HG03175 (cell line): ENCODE measurements around the gene TICAM1.
A peak's percentile ranks its signal among the peaks of the same experiment; 100 is the strongest.
"Not testable (repeated sequence)": the region's sequence is repeated elsewhere in the genome, so short reads cannot be mapped to it uniquely, and the experiment has no call there.

Experiments used
- ATAC-seq: cut with Tn5 transposase; IDR thresholded peaks from one replicate; pipeline ENCODE4 v1.9.1; 2021; ENCODE audit warnings: mild to moderate bottlenecking, moderate library complexity; ENCODE audit not compliant: unreplicated experiment

Gene TICAM1

DNA sequence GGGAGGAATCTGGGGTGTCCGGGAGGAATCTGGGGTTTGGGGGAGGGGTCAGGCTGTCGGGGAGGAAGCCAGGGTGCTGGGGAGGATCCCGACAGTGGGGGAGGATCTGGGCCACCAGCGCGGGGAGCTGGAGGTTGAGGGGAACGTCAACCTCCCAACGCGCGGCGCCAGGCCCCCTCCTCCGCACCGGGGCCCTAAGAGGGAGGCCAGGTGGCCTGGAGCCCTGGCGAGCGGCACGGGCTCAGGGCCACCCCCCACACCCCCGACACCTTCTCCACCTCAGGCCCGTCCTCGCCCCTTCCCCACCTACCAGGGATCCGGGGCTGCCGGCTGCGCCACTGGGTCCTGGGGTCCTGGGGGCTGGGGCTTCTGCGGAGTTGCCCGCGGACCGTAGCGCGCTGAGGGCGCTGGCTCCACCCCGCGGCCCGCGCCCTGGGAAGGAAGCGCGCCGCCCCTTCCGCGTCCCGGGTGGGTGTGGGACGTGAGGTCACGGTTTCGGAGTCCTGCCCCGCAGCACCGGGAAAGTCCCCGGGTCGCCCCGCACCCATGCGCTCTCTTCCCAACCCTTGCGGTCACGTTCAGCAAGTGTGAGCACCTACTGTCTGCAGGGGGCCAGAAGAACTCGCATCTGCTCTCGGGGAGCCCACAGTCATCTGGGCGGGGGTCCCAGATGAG is at the start of gene TICAM1:
TICAM1 (minus strand) TSS at position 409 of the 675 bp plus-strand sequence. CDS start 13,335 bp downstream, outside the sequence.
- peak; percentile 57 for ATAC-seq

DNA sequence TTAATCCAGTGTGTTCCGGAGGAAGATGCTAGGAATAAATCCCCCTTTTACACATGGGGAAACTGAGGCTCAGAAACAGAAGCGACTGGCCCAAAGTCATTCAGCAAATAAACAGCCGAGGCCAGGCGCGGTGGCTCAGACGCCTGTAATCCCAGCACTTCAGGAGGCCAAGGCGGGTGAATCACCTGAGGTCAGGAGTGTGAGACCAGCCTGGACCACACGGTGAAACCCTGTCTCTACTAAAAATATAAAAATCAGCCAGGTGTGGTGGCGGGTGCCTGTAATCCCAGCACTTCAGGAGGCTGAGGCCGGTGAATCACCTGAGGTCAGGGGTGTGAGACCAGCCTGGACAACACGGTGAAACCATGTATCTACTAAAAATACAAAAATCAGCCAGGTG is 47.5 kb upstream of the TICAM1 start:
- no peak for ATAC-seq

DNA sequence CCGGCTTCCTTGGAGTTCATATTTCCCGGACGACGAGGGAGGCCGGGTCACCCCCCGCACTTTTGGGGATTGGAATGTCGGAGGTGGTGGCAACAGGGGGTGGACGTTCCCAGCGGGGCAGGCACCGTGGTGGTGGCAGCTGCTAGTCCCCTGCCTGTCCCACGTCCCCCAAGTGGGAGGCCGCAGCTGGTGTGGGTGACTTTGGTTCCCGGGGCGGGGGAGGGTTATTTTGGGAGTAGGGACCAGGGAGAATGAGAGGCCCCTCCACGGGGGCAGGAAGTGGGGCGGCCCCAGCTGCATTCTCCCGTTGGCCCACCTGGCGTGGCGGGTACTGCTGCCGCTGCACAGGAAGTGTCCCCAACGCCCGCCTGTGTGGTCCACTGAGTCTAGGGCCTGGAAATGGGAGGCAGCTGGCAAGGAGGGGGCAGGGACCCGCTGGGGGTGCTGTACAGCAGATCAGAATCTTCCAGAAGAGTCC is 47.0 kb upstream of the TICAM1 start:
- ATAC-seq = no peak

- ATAC-seq = no peak
Measured at GRCh38 chr19:4877753-4878490, 46.4 kb upstream of the TICAM1 start.

- no peak for ATAC-seq
Measured at GRCh38 chr19:4873930-4874329, 42.4 kb upstream of the TICAM1 start.

- ATAC-seq = no peak
Measured at GRCh38 chr19:4871711-4872110, 40.2 kb upstream of the TICAM1 start.

DNA sequence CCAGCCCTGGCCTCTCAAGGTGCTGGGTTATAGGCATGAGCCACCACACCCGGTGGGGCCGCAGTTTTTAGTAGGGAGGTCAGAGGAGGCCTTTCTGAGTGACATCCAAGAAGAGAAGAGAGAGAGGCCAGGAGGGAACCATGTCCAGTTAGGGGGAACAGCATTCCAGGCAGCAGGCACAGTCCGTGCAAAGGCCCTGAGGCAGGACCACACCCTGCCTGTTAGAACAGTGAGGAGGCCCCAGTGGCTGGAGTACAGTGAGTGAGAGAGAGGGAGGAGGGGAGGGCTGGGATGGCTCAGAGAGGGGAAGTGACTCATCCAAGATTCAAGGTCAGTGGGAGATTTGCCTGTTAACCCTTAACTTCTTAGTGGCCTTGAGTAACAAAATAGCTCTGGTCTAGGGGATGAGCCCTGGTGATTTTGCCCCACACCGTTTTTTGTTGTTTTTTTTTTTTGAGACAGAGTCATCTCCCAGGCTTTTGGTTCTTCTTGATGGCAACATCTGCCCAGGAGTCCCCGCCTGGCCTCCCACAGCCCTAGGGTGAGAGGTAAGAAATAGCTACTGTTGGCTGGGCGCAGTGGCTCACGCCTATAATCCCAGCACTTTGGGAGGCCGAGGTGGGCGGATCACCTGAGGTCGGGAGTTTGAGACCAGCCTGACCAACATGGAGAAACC is 38.7 kb upstream of the TICAM1 start:
- ATAC-seq = no peak

DNA sequence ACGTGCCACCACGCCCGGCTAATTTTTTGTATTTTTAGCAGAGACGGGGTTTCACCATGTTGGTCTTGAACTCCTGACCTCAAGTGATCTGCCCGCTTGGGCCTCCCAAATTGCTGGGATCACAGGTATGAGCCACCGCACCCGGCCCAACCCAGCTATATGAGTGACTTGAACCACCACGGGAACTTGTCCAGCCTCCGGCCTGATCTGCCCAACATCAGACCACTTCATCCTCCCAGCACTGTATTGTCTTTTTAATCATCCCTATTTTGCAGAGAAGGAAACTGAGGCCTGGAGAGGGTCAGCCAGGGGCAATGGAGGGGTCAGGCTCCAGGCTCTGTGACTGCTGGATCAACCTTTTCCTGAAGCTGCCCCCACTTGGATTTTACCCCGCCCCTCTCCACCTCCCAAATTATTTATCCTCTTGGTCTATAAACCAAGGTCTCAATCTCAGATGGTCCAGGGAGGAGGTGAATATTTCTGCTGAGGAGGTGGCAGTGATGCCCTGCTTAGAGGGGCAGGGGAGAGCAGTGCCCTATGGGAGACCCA is 36.8 kb upstream of the TICAM1 start:
- no peak for ATAC-seq

GRCh38 chr19:4867534-4868285 is 36.2 kb upstream of the TICAM1 start, which contains the start of gene PLIN3:
PLIN3 (minus strand) TSS chr19:4867667; CDS start chr19:4861394, 6,273 bp downstream.
- peak; percentile 81 for ATAC-seq

DNA sequence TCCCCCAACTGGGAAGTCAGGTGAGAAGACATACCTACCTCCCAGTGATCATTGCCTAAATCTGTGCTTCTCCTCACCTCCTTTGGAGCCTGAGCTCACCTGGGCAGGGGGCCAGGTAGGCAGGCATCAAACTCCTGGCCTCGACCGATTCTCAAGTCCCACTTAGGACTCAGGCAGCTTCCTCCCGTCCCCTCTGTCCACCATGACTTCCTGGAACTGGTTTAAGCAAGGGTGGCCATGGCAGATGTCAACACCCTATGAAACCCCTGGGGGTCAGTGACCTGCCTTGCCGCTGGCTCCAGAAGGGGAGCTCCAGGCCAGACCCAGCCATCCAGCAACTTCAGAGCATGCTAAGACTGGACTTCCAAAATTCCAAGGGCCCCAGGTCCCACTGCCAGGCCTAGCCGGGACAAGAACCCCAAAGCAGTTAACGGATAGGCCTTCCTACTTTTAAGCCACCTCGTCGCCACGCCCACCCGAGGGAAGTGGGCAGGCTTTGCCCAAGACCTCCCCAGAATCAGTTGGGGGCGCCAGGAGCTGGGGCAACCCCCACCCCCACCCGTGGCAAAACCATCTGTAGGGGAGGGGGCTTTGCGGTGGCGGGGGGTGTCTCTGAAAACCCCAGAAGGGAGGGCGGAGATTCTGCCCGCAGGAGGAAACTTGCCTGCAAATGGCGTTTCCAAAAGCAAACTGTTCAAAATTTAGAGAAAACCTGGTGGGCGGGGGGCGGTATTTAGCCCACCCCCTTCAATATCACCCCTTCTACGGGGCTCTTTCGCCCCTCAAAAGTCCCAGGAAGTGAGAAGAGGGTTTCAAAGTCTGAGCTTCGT is 35.3 kb upstream of the TICAM1 start:
- no peak for ATAC-seq

DNA sequence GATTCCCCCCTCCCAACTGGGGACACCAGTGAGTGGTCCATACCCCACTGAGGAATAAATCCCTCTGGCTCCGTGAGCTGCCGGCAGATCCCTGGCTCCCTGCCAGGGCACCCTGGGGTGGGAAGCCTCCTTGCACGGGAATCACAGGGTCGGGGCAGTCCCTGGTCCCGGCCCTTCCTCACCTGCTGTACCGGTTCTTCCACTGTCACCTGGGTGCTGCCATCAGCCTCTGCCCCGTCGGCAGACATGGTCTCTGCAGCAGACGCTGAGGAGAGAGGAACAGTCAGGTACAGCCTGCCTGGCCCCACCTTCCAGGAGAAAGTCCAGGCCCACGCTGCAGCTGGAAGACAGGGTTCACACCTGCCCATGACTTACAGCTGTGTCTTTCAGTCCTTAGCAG is 29.6 kb upstream of the TICAM1 start:
- no peak for ATAC-seq

DNA sequence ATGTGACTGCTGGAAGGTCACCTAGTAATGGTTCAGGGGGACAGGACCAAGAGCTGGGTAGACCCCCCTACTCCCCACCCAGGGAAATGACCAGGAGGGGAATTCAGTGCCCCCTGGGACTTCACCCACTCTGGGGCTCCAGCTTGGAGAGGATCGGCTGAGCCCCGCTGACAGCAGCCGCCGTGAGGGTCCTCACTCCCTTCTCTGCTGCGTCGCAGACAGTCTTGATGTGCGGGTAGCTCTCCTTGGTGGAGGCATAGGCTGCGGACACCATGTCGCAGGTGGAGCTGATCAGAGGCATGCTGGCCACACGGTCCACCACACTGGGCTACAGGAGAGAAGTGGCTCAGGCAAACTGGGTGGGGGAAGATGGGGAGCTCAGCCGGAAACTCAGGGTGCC is 28.2 kb upstream of the TICAM1 start:
- no peak for ATAC-seq

DNA sequence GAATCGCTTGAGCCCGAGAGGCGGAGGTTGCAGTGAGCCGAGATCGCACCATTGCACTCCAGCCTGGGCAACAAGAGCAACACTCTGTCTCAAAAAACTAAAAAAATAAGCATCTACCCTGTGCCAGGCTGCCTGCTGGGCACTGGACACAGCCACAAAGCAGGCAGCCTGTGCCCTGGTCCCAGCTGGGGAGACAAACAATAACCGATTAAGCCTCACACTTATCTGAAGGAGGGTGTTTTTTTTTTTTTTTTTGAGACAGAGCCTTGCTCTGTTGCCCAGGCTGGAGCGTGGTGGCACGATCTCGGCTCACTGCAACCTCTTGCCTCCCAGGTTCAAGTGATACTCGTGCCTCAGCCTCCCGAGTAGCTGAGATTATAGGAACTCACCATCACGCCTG is 25.0 kb upstream of the TICAM1 start:
- not testable (repeated sequence) for ATAC-seq

- ATAC-seq = not testable (repeated sequence)
Measured at GRCh38 chr19:4853506-4853905, 22.0 kb upstream of the TICAM1 start.

DNA sequence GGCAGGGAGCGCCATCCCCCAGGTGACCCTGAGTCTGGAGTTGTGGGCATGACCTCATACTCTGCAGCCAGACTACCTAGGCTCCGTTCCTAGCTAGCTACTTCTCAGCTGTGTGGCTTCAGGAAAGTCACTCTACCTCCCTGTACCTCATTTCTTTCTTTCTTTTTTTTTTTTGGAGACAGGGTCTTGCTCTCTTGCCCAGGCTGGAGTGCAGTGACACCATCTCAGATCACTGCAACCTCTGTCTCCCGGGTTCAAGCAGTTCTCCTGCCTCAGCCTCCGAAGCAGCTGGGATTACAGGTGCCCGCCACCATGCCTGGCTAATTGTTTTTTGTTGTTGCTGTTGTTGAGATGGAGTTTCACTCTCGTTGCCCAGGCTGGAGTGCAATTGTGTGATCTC is 21.0 kb upstream of the TICAM1 start:
- ATAC-seq = no peak

- no peak for ATAC-seq
Measured at GRCh38 chr19:4851551-4852290, 20.2 kb upstream of the TICAM1 start.

- ATAC-seq = no peak
Measured at GRCh38 chr19:4849019-4849418, 17.5 kb upstream of the TICAM1 start.

DNA sequence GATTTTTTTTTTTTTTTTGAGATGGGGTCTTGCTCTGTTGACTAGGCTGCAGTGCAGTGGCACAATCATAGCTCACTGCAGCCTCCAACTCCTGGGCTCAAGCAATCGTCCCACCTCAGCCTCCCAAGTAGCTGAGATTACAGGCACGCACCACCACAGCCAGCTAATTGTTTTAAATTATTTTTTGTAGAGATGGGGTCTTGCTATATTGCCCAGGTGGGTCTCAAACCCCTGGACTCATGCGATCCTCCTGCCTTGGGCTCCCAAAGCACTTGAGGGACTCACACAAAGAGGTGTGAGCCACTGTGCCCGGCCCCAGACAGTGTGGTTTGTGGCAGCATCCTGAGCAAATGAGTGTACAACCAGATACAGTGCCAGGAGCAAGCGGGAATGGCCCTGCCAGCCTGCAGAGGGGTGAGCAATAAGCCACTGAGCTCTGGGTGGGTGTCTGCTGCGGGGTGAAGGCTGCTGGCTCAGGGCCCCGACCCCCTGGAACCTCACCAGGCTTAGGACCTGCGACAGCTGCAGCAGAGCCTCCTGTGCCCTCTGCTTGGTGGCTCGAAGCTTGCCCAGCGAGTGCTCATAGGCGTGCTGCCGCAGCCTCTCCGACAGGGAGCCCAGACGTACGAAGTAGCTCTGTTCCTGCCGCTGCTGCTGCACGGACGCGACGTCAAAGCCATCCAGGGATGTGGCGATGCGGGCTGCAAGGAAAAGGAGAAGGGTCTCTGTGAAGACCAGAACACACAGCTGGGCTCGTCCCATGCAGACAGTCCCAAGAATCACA is 15.9 kb upstream of the TICAM1 start:
- no peak for ATAC-seq
